Measurements from ENCODE around the gene S100A12.
"Not testable (repeated sequence)": the region's sequence is repeated elsewhere in the genome, so short reads cannot be mapped to it uniquely, and the experiment has no call there.

The S100A12 gene

GRCh38 chr1:153353226-153353947 lies 22.0 kb downstream of the S100A12 start:
- DNase-seq (ENCODE audit: low read depth, low spot score), result no peak

GRCh38 chr1:153352523-153352922 lies 22.9 kb downstream of the S100A12 start:
- peak; percentile 19 for DNase-seq (ENCODE audit: low read depth, low spot score)

GRCh38 chr1:153350321-153350957 lies 25.0 kb downstream of the S100A12 start:
- no peak for DNase-seq (ENCODE audit: low read depth, low spot score)

DNA sequence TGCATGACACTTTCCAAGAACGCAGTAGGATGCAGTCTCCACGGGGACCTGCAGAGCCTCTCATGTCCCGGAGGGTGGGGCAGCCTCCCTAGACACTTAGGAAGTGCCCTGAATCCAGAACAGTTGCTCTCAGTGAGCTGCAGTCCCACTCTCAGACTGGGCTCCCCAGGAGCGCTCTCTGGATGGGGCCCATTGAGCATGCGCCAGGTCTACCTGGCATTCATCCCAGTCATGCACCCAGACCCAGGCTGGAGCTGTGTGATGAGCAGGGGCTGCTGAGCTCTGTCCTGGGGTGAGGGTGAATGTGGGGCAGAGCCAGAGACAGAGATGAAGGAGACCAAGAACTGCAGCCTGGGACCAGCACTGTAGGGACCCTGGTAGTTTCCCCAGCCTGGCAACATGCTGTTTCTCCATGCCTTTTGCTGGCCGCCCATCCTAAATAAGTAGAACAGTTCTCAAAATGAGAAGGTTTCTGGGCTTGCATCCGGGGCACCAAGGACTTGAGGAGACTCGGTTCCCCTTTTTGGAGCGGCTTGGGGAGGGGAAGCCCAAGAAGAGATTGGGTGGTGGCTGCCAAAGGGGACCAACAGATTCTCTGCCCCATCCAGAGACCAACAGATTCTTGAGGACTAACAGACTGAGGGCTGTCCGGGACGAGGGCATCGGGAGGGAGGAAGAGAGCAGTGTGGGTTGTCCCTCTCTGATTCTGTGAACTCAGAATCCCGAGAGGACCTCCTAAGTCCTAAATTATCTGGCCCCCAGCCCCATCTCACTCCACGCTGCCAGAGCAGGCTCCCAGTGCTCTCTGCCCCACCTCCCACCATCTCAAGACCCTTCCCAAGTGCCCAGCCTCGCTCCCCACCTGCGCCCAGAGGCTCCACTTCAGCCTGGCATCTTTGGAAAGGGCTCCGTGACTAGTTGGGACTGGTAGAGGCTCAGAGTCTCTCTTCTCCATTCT lies 25.8 kb downstream of the S100A12 start:
- no peak for DNase-seq (ENCODE audit: low read depth, low spot score)

- DNase-seq (ENCODE audit: low read depth, low spot score), result no peak
These were observed 26.7 kb downstream of the S100A12 start, which contains the start of gene PGLYRP4 for GRCh38 chr1:153348511-153349362. Gene PGLYRP4, minus strand, starts transcription at chr1:153348841. Its CDS starts 909 bp downstream, at chr1:153347932.

GRCh38 chr1:153347856-153348255 lies 27.6 kb downstream of the S100A12 start:
- DNase-seq (ENCODE audit: low read depth, low spot score), result no peak

DNA sequence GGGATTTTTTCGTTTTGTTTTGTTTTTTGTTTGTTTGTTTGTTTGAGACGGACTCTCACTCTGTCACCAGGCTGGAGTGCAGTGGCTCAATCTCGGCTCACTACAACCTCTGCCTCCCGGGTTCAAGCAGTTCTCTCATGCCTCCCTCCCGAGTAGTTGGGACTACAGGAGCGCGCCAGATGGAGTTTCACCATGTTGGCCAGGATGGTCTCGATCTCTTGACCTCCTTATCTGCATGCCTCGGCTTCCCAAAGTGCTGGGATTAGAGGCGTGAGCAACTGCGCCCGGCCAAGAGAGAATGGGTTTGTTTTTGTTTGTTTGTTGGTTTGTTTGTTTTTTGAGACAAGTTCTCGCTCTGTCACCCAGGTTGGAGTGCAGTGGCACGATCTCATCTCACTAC lies 28.4 kb downstream of the S100A12 start:
- not testable (repeated sequence) for DNase-seq (ENCODE audit: low read depth, low spot score)

DNA sequence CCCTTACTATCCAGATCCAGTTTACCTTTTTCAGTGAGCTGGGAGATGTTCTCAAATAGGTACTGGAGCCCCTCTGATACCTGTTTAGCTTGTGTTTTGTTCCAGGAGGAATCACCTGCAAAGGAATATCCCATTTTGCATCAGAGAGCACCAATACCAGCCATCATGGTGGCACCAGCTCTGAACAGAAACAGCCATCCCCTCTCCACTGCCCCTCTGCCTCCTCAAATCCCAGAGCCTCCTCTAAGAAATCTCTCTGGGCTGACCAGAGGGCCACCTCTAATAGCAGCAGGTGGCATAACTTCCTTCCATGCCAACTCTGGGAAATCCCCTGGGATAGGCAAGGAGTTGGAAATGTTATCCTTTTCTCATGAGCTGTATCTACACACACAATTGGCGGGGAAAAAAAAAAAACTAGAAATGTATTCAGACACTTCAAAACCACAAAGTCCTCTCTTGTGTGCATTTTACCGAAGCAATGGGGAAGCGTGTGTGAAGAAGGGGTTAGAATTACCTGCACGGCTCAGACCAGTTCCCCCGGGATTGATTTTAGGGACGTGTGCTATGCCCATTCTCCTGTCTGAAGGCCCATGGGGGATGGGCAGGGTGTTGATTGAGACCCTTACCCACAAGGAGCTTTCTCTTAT lies 29.2 kb downstream of the S100A12 start:
- DNase-seq (ENCODE audit: low read depth, low spot score), result no peak

GRCh38 chr1:153345187-153346076 lies 30.0 kb downstream of the S100A12 start:
- no peak for DNase-seq (ENCODE audit: low read depth, low spot score)

DNA sequence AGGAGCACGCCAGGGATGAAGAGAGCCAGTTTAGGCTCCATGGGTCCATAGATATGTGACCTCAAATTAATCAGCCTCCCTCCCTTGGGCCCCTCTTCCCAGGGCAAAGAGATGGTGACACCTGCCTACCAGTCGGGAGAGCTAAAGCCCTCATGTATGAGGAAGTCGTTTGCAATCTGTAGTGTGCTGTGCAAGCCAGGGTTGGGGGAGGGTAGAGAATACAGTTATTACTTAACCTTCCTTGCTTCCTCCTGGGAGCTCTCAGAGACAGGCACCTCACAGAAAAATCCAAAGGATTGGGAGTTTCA lies 30.7 kb downstream of the S100A12 start:
- no peak for DNase-seq (ENCODE audit: low read depth, low spot score)

DNA sequence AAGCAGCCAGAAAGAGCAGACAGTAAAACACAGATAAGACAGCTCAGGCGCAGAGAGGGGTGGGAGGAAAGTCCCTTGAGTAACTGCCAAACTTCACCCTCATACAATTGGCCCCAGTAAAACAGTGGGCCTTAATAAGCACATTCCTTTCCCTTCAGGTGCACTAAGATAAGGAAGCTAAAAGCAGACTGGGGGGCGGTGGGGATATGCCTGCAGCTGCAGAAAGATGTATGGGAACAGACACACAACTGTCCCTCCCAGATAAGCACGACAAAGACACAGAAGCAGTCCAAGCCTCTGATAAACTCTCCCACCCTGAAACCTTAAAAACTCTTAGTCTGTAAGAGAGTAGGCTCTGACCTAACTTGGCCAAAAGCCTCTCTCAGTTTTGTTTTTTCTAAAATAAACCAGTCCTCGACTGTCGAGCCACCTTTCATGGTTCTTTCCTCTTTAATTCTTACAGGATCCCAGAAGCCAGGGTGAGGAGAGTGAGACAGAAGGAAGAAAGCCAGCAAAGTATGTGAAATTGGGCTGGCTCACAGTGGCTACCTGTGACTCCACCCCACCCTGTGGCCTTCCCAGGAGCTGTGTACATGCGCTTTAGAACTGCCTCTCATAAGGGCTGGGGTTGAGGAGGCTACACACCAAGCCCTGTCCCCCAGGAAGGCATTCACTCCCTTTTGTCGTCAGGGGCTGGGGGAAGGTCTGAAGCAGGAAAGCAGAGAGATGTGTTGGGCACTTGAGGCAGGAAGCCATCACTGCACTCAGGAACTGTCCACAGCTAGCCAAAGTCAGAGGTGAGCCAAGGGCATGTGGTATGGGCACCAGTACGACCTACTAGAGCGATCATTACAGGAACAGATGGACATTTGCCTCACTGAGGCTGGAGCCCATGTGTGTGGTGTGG lies 31.4 kb downstream of the S100A12 start:
- DNase-seq (ENCODE audit: low read depth, low spot score), result no peak

GRCh38 chr1:153343040-153343681 lies 32.3 kb downstream of the S100A12 start:
- no peak for DNase-seq (ENCODE audit: low read depth, low spot score)

DNA sequence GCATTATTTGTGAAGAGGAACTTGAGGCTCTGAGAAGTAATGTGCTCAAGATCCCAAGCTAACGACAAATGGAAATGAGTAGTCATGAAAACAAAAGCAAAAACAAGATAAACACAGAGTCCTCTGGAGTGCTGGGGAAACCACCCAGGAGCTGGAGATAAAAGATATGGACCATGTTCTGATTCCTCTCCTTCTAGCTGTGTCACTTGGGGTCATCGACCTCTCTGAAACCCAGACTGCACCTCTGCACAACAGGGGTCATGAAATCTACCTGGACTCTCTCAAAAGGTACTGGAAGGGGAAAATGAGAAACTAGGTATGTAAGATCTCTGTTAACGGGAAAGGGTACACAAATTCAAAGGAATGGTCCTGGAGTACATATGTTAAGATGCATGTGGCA lies 33.2 kb downstream of the S100A12 start:
- DNase-seq (ENCODE audit: low read depth, low spot score), result no peak

DNA sequence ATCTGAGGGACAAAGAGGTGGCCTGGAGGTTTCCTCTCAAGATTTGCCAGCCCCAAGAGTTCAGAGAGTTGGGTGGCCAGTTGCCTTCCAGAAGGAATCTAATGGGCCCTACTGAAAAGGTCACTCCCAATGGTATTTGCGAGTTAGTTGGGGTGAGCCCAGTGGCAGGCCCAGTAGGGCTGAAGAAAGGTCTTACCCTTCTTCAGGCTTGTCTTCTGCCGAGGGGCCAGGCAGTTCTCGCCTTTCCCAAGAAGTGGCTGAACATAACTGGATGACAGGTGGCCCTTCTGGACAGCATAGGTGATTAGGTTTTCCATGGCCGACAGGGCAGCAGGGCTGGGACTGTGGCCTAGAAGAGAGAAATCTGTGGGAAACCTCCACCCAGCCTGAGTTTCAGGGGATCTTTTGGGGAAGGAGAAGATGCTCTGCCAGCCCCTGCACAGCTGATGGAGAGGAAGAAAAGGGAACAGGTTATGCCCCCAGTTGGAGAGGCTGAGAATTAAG lies 33.9 kb downstream of the S100A12 start:
- no peak for DNase-seq (ENCODE audit: low read depth, low spot score)

- no peak for DNase-seq (ENCODE audit: low read depth, low spot score)
These were observed 35.1 kb downstream of the S100A12 start for GRCh38 chr1:153340356-153340755.

GRCh38 chr1:153339802-153340201 lies 35.6 kb downstream of the S100A12 start:
- no peak for DNase-seq (ENCODE audit: low read depth, low spot score)

DNA sequence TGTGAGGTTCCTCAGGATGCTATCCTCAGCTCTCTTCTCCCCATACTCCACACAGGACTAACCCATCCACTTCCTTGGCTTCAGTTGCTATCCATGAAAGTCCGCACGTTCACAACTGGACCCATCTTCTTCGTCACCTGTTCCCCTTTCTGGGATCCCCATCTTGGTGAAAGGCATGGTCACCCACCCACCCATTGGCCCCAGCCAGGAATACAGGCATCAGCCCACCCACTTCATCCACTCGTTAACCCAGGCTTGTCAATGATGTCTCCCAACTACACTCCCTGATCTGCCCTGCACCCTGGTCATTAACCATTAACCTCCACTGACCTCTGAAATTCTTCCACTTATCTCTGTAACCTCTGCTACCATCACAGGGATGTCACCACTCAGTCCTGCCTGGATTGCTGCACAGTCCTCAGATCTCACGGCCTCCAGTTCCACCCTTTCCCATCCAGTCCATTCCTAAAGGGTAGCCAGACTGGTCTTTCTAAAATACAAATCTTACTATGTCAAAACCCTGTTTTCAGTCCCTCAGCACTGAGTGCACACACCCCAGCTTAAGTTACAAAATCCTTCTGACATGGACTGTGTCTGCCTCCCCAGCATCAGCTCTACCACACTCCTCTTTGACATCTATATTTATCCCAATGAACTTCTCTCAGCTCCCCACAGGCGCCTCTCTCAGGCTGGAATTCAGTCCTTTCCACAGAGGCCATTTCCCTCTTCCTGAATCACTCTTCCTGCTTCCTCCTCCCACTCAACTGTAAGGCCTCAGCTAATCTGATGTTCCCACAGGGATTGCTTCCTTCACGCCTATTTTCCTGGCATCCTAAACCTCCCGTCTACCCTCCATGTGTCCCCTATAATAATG lies 37.2 kb downstream of the S100A12 start:
- no peak for DNase-seq (ENCODE audit: low read depth, low spot score)

All from activated naive CD8-positive, alpha-beta T cell treated with anti-CD3 and anti-CD28 coated beads, Interleukin-2, amount 50 U/mL, for 16 hours (primary cell).